ENCODE measurements around the gene BSG. TPM values are rescaled to one million over a fixed set of nuclear protein-coding genes. Genes with fewer than 3 reads are reported as not detected.

Gene BSG
- total RNA-seq, 1 experiment from 2014 or later, result 823 TPM

GRCh38 chr19:531009-531752 is 41.2 kb upstream of the BSG start:
- Histone ChIP-seq H3K4me2 (peak overlapping the region; percentile 77), H3K9me2 (ENCODE audit: insufficient read depth) (no peaks in the 10 kb centered on the region), H3K27ac (peak overlapping the region; percentile 38), H2AFZ (peak overlapping the region; percentile 79), H3K9me3 (ENCODE audit: insufficient read depth, low read depth) (no peaks in the 10 kb centered on the region), H4K20me1 (ENCODE audit: insufficient read depth) (peaks cover 22% of the 10 kb centered on the region), H3F3A (ENCODE audit: insufficient read depth, low read depth) (peaks cover 37% of the 10 kb centered on the region; the same call in 1 of the 2 replicates), H3K27me3 (ENCODE audit: insufficient read depth, low read depth) (no peaks in the 10 kb centered on the region), H3K36me3 (ENCODE audit: low read depth) (peaks cover 2% of the 10 kb centered on the region; the same call in 1 of the 2 replicates), H3K4me3 (peak overlapping the region; percentile 86), H3K4me1 (replicated peaks; ENCODE audit: insufficient read depth) (peaks cover 48% of the 10 kb centered on the region), H3K79me2 (ENCODE audit: low read depth) (peaks cover 31% of the 10 kb centered on the region)
- ChIA-PET POLR2A (ENCODE audit: unreplicated experiment) (interaction anchor here (0.6 kb wide), 1 partner anchor 132 kb away, joined by 6 read pairs; no protein-coding TSS in a partner anchor), CTCF (interaction anchor here (0.6 to 1.5 kb wide), 6 partner anchors 10 to 795 kb away, joined by 3 to 6 read pairs (median 3); no protein-coding TSS in a partner anchor)
- DNase-seq, result peak; percentile 58 to 93
- no TSS peak for BruUV-seq (replicated peaks)
- TF ChIP-seq EZH2 (IDR thresholded peaks at IDR 0.05; ENCODE audit: low read depth) (no peak), CTCF (conservative IDR thresholded peaks at IDR 0.05) (no peak)
- intact Hi-C loops (cut with micrococcal nuclease; ENCODE audit: unreplicated experiment), result loop anchor here (1.0 kb wide), 1 partner anchor 24 kb away; the partner anchor contains the start of gene TPGS1

GRCh38 chr19:531753-532560 is 40.4 kb upstream of the BSG start, which contains the start of gene CDC34:
Gene CDC34, plus strand, starts transcription at chr19:531760. Its CDS starts 172 bp downstream, at chr19:531932.
- Histone ChIP-seq H2AFZ (peak within 1 kb of the TSS; percentile 79), H3K4me2 (peak within 1 kb of the TSS; percentile 96), H3K27me3 (ENCODE audit: insufficient read depth, low read depth) (no peaks in the 10 kb centered on the region), H3K4me3 (peak within 1 kb of the TSS; percentile 97), H3K79me2 (ENCODE audit: low read depth) (peaks cover 36% of the 10 kb centered on the region), H3K27ac (peak within 1 kb of the TSS; percentile 38), H3K4me1 (replicated peaks; ENCODE audit: insufficient read depth) (peaks cover 49% of the 10 kb centered on the region), H3K9me3 (ENCODE audit: insufficient read depth, low read depth) (no peaks in the 10 kb centered on the region), H3F3A (ENCODE audit: insufficient read depth, low read depth) (peaks cover 30% of the 10 kb centered on the region; the same call in 1 of the 2 replicates), H3K9me2 (ENCODE audit: insufficient read depth) (no peaks in the 10 kb centered on the region), H4K20me1 (ENCODE audit: insufficient read depth) (peaks cover 30% of the 10 kb centered on the region), H3K36me3 (ENCODE audit: low read depth) (peaks cover 9% of the 10 kb centered on the region; the same call in 1 of the 2 replicates)
- no peak for TF ChIP-seq EZH2 (IDR thresholded peaks at IDR 0.05; ENCODE audit: low read depth)
- TF ChIP-seq CTCF (conservative IDR thresholded peaks at IDR 0.05), result no peak
- DNase-seq, result no peak
- ChIA-PET POLR2A (ENCODE audit: unreplicated experiment) (interaction anchor here (0.6 kb wide), 1 partner anchor 25 kb away, joined by 7 read pairs; no protein-coding TSS in a partner anchor), CTCF (interaction anchor here (1.5 kb wide), 1 partner anchor 25 kb away, joined by 3 read pairs; no protein-coding TSS in a partner anchor)
- BruUV-seq (replicated peaks), result no TSS peak
- intact Hi-C loops (cut with micrococcal nuclease; ENCODE audit: unreplicated experiment), result loop anchor here (1.0 kb wide), 1 partner anchor 25 kb away; the partner anchor contains the start of gene TPGS1
